GM21526 (cell line): ENCODE results near the gene WDR27.
"Not testable (repeated sequence)": the region's sequence is repeated elsewhere in the genome, so short reads cannot be mapped to it uniquely, and the experiment has no call there.

Source experiments
- ATAC-seq: cut with Tn5 transposase; IDR thresholded peaks from one replicate; pipeline ENCODE4 v1.9.1; 2021; ENCODE audit warnings: moderate library complexity; ENCODE audit not compliant: unreplicated experiment, low FRiP score

The WDR27 gene

DNA sequence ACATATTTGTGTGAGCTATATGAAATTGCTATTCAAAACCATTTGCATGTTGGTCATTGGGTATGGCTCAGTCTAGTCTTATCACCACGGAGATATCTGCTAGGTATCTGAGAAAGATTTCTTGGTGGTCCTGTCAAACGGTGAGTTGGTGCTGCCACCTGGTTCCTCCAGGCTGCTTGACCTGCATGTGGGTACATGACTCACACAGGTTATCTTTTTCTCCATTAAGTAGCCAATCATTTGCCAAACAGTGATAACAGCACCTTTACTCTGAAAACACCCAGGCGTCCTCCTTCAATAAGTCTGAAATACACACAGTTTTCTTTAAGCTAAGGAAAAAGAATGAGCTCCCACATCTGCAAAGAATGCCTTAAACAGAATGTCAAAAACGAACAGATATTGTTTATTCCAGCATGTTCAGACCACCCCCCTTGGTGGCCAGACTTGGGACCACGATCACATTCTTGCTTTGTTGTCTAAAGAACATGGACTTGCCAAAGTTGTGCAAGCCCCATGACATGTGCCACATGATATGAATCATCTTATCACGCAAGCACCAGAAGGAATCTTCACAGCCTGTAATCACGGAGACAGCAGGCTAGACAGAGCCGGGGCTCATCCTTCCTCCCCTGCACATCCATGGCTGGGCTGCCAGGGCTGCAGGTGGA is 247.5 kb downstream of the WDR27 start:
- ATAC-seq: no peak

- ATAC-seq: no peak
Observed at GRCh38 chr6:169452869-169453620, 248.8 kb downstream of the WDR27 start.

GRCh38 chr6:169452117-169452868 is 249.5 kb downstream of the WDR27 start:
- no peak for ATAC-seq

DNA sequence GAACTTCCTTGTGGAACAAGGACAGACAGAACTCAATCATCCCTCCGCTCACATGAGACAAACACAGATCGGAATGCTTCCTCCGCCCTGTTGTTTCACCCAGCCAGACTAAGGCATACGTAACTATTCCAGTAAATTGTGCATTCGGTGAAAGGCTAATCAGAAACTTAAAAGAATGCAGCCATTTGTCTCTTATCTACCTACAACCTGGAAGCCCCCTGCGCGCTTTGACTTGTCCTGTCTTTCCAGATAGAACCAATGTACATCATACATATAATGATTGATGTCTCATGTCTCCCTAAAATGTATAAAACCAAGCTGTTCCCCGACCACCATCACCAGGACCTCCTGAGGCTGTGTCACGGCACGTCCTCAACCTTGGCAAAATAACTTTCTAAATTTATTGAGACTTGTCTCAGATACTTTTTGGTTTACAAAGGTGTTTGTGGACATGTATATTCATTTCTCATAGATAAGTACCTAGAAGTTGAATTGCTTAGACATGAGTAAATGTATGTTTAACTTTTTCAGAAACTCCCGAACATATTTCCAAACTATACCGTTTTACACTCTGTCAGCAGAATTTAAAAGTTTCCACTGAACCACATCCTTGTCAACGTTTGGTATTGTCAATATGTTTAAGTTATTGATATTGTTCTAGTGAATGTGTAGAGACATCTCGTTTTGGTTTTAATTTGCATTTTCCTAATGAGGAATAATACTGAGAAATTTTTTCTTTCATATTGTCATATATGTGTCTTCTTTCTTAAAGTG is 250.6 kb downstream of the WDR27 start:
- no peak for ATAC-seq

DNA sequence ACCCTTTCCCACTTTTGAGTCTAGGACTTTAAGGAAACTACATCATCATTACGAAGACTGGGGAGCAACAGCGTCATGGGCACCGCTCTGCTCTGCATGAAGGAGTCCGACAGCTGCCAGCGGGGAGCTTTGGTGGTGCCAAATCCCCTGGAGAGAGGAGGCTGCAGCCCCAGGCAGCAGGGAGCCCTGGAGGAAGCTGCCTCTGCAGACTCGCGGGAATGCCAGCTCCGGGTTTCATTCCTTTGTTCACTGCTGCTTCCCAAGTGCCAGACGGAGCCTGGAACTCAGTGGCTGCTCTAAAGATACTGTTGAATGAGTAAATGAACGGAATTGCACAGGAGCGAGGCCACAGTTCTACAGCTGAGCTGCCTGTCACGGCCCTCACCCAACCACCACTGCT is 251.7 kb downstream of the WDR27 start:
- no peak for ATAC-seq

GRCh38 chr6:169449221-169449620 is 252.6 kb downstream of the WDR27 start:
- ATAC-seq: no peak

- no peak for ATAC-seq
Observed at GRCh38 chr6:169445661-169446581, 255.9 kb downstream of the WDR27 start.

GRCh38 chr6:169445227-169445626 is 256.6 kb downstream of the WDR27 start:
- ATAC-seq: no peak

DNA sequence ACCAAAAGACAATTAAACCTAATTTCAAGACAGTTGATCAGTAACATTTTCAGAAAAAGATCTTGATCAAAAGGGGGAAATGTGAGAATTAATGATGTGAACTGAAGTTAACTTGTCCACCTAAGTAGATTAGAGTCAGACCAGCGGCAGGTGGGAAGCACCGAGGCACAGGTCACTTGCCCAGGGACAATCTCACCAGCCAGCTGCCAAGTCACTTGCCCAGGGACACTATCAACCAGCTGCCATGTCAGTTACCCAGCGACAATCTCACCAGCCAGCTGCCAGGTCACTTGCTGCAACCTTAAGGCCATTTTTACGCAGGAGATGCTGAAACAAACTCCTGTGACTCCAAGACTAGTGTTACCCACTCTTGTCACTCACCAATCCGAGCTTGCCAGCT is 260.5 kb downstream of the WDR27 start:
- ATAC-seq: no peak

DNA sequence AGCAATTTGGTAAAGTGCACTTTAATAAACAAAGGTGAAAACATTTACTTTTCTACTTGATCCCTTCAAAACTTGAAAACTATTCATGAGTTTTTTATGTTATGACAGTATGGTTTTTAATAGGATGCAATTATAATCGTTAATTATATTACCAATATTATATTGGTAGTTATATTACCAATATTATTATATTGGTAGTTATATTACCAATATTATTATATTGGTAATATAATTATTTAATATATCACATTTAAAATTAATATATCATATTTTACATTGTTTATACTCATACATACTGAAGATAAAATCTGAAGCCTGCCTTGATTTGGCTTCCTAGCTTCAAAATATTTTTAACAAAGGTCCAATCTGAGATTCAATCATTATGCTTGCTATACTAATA is 262.1 kb downstream of the WDR27 start:
- ATAC-seq: no peak

- ATAC-seq: not testable (repeated sequence)
Observed at GRCh38 chr6:169434554-169434953, 267.3 kb downstream of the WDR27 start.

- no peak for ATAC-seq
Observed at GRCh38 chr6:169429001-169429400, 272.8 kb downstream of the WDR27 start.

DNA sequence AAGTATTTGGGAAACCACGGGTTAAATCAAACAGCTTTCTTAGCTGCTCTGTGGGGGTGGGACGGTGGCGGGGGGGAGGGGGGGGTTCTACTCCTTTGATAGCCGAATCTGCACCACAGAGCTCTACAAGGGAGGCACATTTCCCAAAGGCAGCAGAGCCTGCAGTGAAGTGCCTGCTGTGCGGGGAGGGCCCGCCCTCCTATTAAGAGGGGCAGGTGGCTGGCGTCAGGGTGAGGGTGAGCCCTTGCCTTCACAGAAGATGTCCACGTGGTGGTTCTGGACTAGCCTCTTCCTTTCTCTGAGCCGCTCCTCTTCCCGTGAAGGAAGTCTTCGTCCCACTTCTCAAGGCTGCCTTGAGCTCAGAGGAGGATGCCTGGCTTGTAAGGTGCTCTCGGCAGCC is 273.3 kb downstream of the WDR27 start:
- no peak for ATAC-seq

- no peak for ATAC-seq
Observed at GRCh38 chr6:169427856-169428255, 274.0 kb downstream of the WDR27 start.

DNA sequence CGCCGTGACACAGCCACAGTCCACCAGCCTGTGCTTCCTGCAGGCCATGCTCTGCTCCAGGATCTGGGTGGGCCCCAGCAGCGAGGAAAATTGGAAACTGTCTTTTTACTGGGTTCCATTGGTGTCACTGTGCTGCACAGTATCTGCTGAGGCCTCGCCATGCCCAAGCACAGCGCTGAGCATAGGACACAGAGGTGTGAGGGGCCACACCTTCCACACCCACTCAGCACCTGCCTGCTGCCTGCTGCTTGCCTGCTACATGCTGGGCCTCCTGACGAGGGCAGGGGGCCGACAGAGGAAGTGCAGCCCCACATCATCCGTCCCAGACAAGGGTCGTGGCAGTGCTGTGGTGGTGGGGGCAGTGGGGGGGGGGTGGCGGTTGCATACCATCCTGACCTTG is 275.2 kb downstream of the WDR27 start:
- ATAC-seq: no peak

DNA sequence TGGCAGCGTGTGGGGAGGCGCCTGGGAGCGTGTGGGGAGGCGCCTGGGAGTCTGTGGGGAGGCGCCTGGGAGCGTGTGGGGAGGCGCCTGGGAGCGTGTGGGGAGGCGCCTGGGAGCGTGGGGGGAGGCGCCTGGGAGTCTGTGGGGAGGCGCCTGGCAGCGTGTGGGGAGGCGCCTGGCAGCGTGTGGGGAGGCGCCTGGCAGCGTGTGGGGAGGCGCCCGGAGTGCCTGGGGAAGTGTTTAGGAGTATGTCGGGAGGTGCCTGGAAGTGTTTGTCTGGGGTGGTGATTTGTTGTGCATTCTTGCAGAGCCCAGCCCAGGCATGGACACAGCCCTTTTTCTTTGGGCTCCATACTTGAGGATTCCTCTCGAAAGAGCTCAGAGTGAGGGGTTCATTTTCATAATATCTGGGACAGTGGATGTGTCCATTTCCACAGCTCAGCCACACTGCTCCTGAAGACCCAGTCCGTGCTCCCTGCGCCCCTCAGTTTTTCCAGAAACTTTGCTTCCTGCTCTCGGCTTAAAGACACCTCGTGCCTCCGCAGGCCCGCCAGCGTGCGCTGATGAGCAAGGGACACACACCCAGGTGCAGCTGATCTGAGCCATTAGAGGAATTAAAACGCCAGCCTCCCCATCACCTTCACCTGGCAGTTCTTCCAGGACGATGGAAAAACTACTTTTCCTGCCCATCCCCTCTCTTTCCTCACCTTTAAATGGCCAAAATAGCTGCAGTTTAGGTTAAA is 276.0 kb downstream of the WDR27 start:
- ATAC-seq: no peak

GRCh38 chr6:169424821-169425240 is 277.0 kb downstream of the WDR27 start:
- ATAC-seq: no peak

DNA sequence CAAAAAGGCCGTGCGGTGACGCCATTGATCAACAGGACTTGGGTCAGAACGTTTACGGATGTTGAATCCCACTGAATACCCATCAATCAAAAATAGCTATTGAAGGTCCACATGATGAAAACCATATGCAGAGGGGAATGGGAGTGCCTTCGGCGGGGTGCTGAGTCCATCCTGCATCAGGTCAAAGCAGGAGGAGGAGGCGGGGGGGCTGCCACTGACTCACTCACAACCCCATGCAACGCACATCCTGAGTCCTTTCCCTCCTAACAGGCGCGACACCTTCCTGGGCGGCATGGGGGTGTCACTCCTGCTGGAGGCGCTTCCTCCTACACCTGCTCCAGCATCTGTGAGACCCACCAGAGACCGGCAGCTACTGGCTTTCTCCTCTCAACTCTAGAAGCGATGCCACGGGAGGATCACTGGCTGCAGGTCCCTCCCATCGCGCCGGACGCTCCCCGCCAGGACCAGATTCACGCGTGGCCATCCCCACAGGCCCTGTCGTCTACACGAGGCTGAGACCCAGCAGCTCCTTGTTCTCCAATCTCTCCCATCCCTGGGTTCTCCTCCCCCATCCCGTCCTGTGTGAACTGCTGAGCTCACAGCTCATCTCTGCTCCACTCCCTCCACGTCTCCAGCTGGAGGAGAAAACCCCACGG is 277.6 kb downstream of the WDR27 start:
- ATAC-seq: no peak
